HCT116 (cell line): Measurements from ENCODE around the gene UPK3BL2.
"Not testable (repeated sequence)": the region's sequence is repeated elsewhere in the genome, so short reads cannot be mapped to it uniquely, and the experiment has no call there.

ENCODE experiments used
- CEBPB ChIP-seq: IDR thresholded peaks from 2 replicates; pipeline ENCODE4 v1.6.1; 2012; ENCODE audit warnings: low read depth
- EGR1 ChIP-seq: IDR thresholded peaks from 2 replicates; pipeline ENCODE4 v1.6.1; 2012; ENCODE audit warnings: low read depth
- EZH2 ChIP-seq: fragments of 200-600 bp; sonication (generic); IDR thresholded peaks from 2 replicates; pipeline ENCODE4 v1.6.1; 2017; ENCODE audit warnings: antibody characterized with exemption, mixed run types
- EZH2phosphoT487 ChIP-seq: fragments of 200-600 bp; IDR thresholded peaks from 2 replicates; pipeline ENCODE4 v1.6.1; 2018; ENCODE audit warnings: antibody characterized with exemption, borderline replicate concordance
- JUND ChIP-seq: IDR thresholded peaks from 2 replicates; pipeline ENCODE4 v1.6.1; 2012
- POLR2A ChIP-seq: IDR thresholded peaks from 2 replicates; pipeline ENCODE4 v1.7.0; 2011; ENCODE audit warnings: borderline replicate concordance; ENCODE audit not compliant: insufficient read depth, insufficient read length; ENCODE audit errors: extremely low read depth
- POLR2AphosphoS5 ChIP-seq: IDR thresholded peaks from 2 replicates; pipeline ENCODE4 v1.6.1; 2011; ENCODE audit warnings: mild to moderate bottlenecking, low read depth, low read length, moderate library complexity
- SP1 ChIP-seq: IDR thresholded peaks from 2 replicates; pipeline ENCODE4 v1.6.1; 2012; ENCODE audit warnings: low read depth
- SRF ChIP-seq: IDR thresholded peaks from 2 replicates; pipeline ENCODE4 v1.6.1; 2012; ENCODE audit warnings: low read depth
- TCF7L2 ChIP-seq: IDR thresholded peaks from 2 replicates; pipeline ENCODE4 v1.7.0; 2011; ENCODE audit warnings: borderline replicate concordance, inconsistent platforms; ENCODE audit not compliant: insufficient read depth, insufficient read length; ENCODE audit errors: extremely low read depth
- ZNF274 ChIP-seq: fragments of 200-500 bp; sonication (Bioruptor generic); IDR thresholded peaks from 2 replicates; pipeline ENCODE4 v1.6.1; 2014; ENCODE audit warnings: mild to moderate bottlenecking, low read depth, low read length, inconsistent platforms
- TF ChIP-seq, protein P1 (sequence below), 3 experiments: fragments of 200-600 bp in 1 of 3; sonication (generic) in 1 of 3; IDR thresholded peaks in 2 of 3; conservative IDR thresholded peaks in 1 of 3; 2 replicates each; pipeline ENCODE4 v1.5.1; 2012 to 2017; ENCODE audit warnings: low read depth in 2 of 3, low read length in 2 of 3, antibody characterized with exemption in 1 of 3, borderline replicate concordance in 1 of 3, control low read depth in 1 of 3, mild to moderate bottlenecking in 1 of 3, mixed read lengths in 1 of 3, mixed run types in 1 of 3, moderate library complexity in 1 of 3; ENCODE audit not compliant: insufficient read depth in 1 of 3
- TF ChIP-seq, protein P2 (sequence below): IDR thresholded peaks from 2 replicates; pipeline ENCODE4 v1.6.1; 2011; ENCODE audit warnings: mild to moderate bottlenecking, low read length, moderate library complexity; ENCODE audit not compliant: insufficient replicate concordance; ENCODE audit errors: extremely low read depth

DNA sequence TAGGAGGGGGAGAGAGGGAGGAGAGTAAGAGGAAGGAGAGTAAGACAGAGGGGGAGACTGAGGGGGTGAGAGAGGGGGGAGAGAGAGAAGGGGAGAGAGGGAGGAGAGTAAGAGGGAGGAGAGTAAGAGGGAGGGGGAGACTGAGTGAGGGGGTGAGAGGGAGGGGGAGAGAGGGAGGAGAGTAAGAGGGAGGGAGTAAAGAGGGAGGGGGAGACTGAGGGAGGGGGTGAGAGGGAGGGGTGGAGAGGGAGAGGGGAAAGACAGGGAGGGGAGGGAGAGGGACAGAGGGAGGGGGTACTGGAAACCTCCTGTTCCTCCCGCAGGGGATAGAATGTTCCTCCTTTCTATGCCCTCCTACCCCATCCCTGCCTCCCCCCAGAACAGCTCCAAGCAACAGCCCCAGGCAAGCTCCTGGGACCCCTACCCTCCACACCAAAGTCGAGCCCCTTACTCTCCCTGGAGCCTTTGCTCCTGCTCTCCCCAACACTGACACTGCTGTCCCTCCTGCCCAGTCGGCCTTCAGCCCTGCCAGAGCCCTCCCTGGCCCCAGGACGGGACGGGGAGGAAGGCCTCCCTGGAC is 30.8 kb downstream of the UPK3BL2 start:
- TF ChIP-seq, protein P1, sequence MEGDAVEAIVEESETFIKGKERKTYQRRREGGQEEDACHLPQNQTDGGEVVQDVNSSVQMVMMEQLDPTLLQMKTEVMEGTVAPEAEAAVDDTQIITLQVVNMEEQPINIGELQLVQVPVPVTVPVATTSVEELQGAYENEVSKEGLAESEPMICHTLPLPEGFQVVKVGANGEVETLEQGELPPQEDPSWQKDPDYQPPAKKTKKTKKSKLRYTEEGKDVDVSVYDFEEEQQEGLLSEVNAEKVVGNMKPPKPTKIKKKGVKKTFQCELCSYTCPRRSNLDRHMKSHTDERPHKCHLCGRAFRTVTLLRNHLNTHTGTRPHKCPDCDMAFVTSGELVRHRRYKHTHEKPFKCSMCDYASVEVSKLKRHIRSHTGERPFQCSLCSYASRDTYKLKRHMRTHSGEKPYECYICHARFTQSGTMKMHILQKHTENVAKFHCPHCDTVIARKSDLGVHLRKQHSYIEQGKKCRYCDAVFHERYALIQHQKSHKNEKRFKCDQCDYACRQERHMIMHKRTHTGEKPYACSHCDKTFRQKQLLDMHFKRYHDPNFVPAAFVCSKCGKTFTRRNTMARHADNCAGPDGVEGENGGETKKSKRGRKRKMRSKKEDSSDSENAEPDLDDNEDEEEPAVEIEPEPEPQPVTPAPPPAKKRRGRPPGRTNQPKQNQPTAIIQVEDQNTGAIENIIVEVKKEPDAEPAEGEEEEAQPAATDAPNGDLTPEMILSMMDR (IDR thresholded peaks at IDR 0.05 in 2 of 3, conservative IDR thresholded peaks at IDR 0.05 in 1 of 3; ENCODE audit: borderline replicate concordance in 1 of 3, insufficient read depth in 1 of 3, low read depth in 2 of 3, low read length in 2 of 3), result not testable (repeated sequence)
- not testable (repeated sequence) for TF ChIP-seq POLR2A, SRF, EZH2, EZH2phosphoT487, CEBPB, POLR2AphosphoS5, TCF7L2, ZNF274, JUND, SP1, EGR1
- TF ChIP-seq, protein P2, sequence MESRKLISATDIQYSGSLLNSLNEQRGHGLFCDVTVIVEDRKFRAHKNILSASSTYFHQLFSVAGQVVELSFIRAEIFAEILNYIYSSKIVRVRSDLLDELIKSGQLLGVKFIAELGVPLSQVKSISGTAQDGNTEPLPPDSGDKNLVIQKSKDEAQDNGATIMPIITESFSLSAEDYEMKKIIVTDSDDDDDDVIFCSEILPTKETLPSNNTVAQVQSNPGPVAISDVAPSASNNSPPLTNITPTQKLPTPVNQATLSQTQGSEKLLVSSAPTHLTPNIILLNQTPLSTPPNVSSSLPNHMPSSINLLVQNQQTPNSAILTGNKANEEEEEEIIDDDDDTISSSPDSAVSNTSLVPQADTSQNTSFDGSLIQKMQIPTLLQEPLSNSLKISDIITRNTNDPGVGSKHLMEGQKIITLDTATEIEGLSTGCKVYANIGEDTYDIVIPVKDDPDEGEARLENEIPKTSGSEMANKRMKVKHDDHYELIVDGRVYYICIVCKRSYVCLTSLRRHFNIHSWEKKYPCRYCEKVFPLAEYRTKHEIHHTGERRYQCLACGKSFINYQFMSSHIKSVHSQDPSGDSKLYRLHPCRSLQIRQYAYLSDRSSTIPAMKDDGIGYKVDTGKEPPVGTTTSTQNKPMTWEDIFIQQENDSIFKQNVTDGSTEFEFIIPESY, result not testable (repeated sequence)
